ENCODE data around the gene REST. TPM values are rescaled to one million over a fixed set of nuclear protein-coding genes. Genes with fewer than 3 reads are reported as not detected.

Gene REST
- polyA plus RNA-seq, 1 donor (not counting 4 experiments of a cell fraction or from before 2014, with no cell fraction given) = 22.6 TPM

GRCh38 chr4:56979421-56980072 is 71.8 kb downstream of the REST start:
- Histone ChIP-seq H3K36me3 (ENCODE audit: control insufficient read depth in 2 of 2, extremely low read depth in 1 of 2, insufficient read depth in 2 of 2, low read length in 2 of 2) (peaks cover 0 to 4% of the 10 kb centered on the region in 2 experiments), H3K9me3 (ENCODE audit: control insufficient read depth, low read depth, low read length) (no peaks in the 10 kb centered on the region), H3K9me1 (ENCODE audit: control insufficient read depth, extremely low read depth, insufficient read depth, low read length) (no peaks in the 10 kb centered on the region), H3K27me3 (ENCODE audit: control insufficient read depth, extremely low read depth, insufficient read depth, low read length) (no peaks in the 10 kb centered on the region), H3K9ac (ENCODE audit: control insufficient read depth, extremely low read depth, insufficient read depth, low read length) (peak overlapping the region; percentile 98), H3K27ac (ENCODE audit: control insufficient read depth, insufficient read depth, low read length) (peak overlapping the region; percentile 90), H2AFZ (ENCODE audit: control insufficient read depth, low read length) (no peak overlapping the region), H3K4me3 (ENCODE audit: control insufficient read depth in 2 of 3, extremely low read depth in 1 of 3, insufficient read depth in 2 of 3, low read depth in 1 of 3, low read length in 3 of 3) (peak overlapping the region; percentile 86 to 99 (median 97)), H3K79me2 (ENCODE audit: control insufficient read depth, insufficient read depth, low read length) (peaks cover 86% of the 10 kb centered on the region), H4K20me1 (ENCODE audit: control insufficient read depth, extremely low read depth, insufficient read depth, low read length) (peaks cover 6% of the 10 kb centered on the region), H3K4me1 (ENCODE audit: control insufficient read depth, extremely low read depth, insufficient read depth, low read length) (peaks cover 20% of the 10 kb centered on the region), H3K4me2 (ENCODE audit: control insufficient read depth, extremely low read depth, insufficient read depth, low read depth, low read length) (peak overlapping the region; percentile 79)
- DNase-seq (ENCODE audit: low read depth, low spot score) = no peak
- dilution Hi-C loops (cut with MboI; ENCODE audit: extremely low pct_ligation_motif_present, low sequenced_read_pairs) = no loop called here
- TF ChIP-seq CTCF (optimal IDR thresholded peaks at IDR 0.05 in 1 of 3, IDR thresholded peaks at IDR 0.05 in 1 of 3, conservative IDR thresholded peaks at IDR 0.05 in 1 of 3; ENCODE audit: extremely low read depth in 1 of 3, insufficient read depth in 2 of 3, low read length in 3 of 3) (no peak), EZH2 (IDR thresholded peaks at IDR 0.05; ENCODE audit: low read length) (no peak)
- FAIRE-seq = no peak

- Histone ChIP-seq H3K79me2 (ENCODE audit: control insufficient read depth, insufficient read depth, low read length) (peaks cover 84% of the 10 kb centered on the region), H3K27me3 (ENCODE audit: control insufficient read depth, extremely low read depth, insufficient read depth, low read length) (no peaks in the 10 kb centered on the region), H4K20me1 (ENCODE audit: control insufficient read depth, extremely low read depth, insufficient read depth, low read length) (peaks cover 7% of the 10 kb centered on the region), H3K4me3 (ENCODE audit: control insufficient read depth in 2 of 3, extremely low read depth in 1 of 3, insufficient read depth in 2 of 3, low read depth in 1 of 3, low read length in 3 of 3) (no peak overlapping the region), H3K27ac (ENCODE audit: control insufficient read depth, insufficient read depth, low read length) (peak overlapping the region; percentile 4), H3K9me3 (ENCODE audit: control insufficient read depth, low read depth, low read length) (no peaks in the 10 kb centered on the region), H2AFZ (ENCODE audit: control insufficient read depth, low read length) (no peak overlapping the region), H3K36me3 (ENCODE audit: control insufficient read depth in 2 of 2, extremely low read depth in 1 of 2, insufficient read depth in 2 of 2, low read length in 2 of 2) (peaks cover 6% of the 10 kb centered on the region in 2 experiments), H3K4me1 (ENCODE audit: control insufficient read depth, extremely low read depth, insufficient read depth, low read length) (peaks cover 20% of the 10 kb centered on the region), H3K9me1 (ENCODE audit: control insufficient read depth, extremely low read depth, insufficient read depth, low read length) (no peaks in the 10 kb centered on the region), H3K9ac (ENCODE audit: control insufficient read depth, extremely low read depth, insufficient read depth, low read length) (no peak overlapping the region), H3K4me2 (ENCODE audit: control insufficient read depth, extremely low read depth, insufficient read depth, low read depth, low read length) (peak overlapping the region; percentile 54)
- dilution Hi-C loops (cut with MboI; ENCODE audit: extremely low pct_ligation_motif_present, low sequenced_read_pairs) = no loop called here
- FAIRE-seq (no peak), DNase-seq (ENCODE audit: low read depth, low spot score) (no peak)
- TF ChIP-seq EZH2 (IDR thresholded peaks at IDR 0.05; ENCODE audit: low read length) = no peak
- no peak for TF ChIP-seq CTCF (optimal IDR thresholded peaks at IDR 0.05 in 1 of 3, IDR thresholded peaks at IDR 0.05 in 1 of 3, conservative IDR thresholded peaks at IDR 0.05 in 1 of 3; ENCODE audit: extremely low read depth in 1 of 3, insufficient read depth in 2 of 3, low read length in 3 of 3)
These were observed 74.1 kb downstream of the REST start for GRCh38 chr4:56981795-56982201.

All from keratinocyte (primary cell).